AG09309 (cell line): ENCODE results near the gene FGFBP1.

ENCODE experiments used
- DNase-seq: peaks from one replicate; pipeline ENCODE4 v3.0.0-alpha.2; 2010; ENCODE audit warnings: low read depth
- H3K4me3 ChIP-seq: 2 replicates; pipeline ENCODE4 v1.5.1; 2011; ENCODE audit warnings: mild to moderate bottlenecking, low read depth, low read length, moderate library complexity; ENCODE audit not compliant: control insufficient read depth
- CTCF ChIP-seq: IDR thresholded peaks from 2 replicates; pipeline ENCODE4 v1.5.1; 2011; ENCODE audit warnings: mild to moderate bottlenecking, low read depth, low read length, inconsistent platforms; ENCODE audit not compliant: insufficient read depth, control insufficient read depth; ENCODE audit errors: missing control alignments

Gene FGFBP1

GRCh38 chr4:15894921-15895916, 43.3 kb downstream of the FGFBP1 start:
- no peak for DNase-seq
- TF ChIP-seq CTCF: no peak
- H3K4me3 ChIP-seq: no peak overlapping the region

GRCh38 chr4:15894393-15894792, 44.1 kb downstream of the FGFBP1 start:
- DNase-seq: no peak
- TF ChIP-seq CTCF: no peak
- H3K4me3 ChIP-seq: no peak overlapping the region

- DNase-seq: peak; percentile 68
- TF ChIP-seq CTCF: no peak
- H3K4me3 ChIP-seq: no peak overlapping the region
Observed at GRCh38 chr4:15893962-15894361, 44.6 kb downstream of the FGFBP1 start.

GRCh38 chr4:15891312-15891711, 47.2 kb downstream of the FGFBP1 start:
- DNase-seq: no peak
- no peak for TF ChIP-seq CTCF
- no peak overlapping the region for H3K4me3 ChIP-seq

GRCh38 chr4:15890246-15890829, 48.2 kb downstream of the FGFBP1 start:
- DNase-seq: no peak
- H3K4me3 ChIP-seq: no peak overlapping the region
- no peak for TF ChIP-seq CTCF

GRCh38 chr4:15888515-15888914, 50.0 kb downstream of the FGFBP1 start:
- no peak for TF ChIP-seq CTCF
- H3K4me3 ChIP-seq: no peak overlapping the region
- DNase-seq: no peak
